ENCODE results near the gene AOPEP.

DNA sequence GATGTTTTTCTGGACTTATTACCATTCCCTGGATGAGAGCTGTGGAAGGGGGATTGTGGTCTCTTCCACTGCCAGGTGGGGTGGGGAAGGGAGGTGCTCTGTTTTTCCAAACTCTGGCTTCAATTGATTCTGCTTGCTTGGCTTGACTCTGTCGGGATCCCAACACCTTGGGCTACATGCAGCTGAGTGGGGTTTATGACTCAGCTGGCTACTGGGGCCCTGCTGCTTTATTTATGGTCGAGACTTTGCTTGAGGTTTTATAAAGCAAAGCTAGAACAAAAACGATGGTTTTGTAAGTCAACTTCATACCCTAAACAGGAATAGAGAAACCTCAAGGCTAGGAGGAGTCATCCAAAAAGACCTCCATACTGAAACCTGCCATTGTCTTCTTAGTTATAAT is 76.3 kb downstream of the AOPEP start:
- TF ChIP-seq, protein P1, sequence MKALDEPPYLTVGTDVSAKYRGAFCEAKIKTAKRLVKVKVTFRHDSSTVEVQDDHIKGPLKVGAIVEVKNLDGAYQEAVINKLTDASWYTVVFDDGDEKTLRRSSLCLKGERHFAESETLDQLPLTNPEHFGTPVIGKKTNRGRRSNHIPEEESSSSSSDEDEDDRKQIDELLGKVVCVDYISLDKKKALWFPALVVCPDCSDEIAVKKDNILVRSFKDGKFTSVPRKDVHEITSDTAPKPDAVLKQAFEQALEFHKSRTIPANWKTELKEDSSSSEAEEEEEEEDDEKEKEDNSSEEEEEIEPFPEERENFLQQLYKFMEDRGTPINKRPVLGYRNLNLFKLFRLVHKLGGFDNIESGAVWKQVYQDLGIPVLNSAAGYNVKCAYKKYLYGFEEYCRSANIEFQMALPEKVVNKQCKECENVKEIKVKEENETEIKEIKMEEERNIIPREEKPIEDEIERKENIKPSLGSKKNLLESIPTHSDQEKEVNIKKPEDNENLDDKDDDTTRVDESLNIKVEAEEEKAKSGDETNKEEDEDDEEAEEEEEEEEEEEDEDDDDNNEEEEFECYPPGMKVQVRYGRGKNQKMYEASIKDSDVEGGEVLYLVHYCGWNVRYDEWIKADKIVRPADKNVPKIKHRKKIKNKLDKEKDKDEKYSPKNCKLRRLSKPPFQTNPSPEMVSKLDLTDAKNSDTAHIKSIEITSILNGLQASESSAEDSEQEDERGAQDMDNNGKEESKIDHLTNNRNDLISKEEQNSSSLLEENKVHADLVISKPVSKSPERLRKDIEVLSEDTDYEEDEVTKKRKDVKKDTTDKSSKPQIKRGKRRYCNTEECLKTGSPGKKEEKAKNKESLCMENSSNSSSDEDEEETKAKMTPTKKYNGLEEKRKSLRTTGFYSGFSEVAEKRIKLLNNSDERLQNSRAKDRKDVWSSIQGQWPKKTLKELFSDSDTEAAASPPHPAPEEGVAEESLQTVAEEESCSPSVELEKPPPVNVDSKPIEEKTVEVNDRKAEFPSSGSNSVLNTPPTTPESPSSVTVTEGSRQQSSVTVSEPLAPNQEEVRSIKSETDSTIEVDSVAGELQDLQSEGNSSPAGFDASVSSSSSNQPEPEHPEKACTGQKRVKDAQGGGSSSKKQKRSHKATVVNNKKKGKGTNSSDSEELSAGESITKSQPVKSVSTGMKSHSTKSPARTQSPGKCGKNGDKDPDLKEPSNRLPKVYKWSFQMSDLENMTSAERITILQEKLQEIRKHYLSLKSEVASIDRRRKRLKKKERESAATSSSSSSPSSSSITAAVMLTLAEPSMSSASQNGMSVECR (CRISPR knock-in tag; IDR thresholded peaks at IDR 0.05): no peak
- TF ChIP-seq, protein P2, sequence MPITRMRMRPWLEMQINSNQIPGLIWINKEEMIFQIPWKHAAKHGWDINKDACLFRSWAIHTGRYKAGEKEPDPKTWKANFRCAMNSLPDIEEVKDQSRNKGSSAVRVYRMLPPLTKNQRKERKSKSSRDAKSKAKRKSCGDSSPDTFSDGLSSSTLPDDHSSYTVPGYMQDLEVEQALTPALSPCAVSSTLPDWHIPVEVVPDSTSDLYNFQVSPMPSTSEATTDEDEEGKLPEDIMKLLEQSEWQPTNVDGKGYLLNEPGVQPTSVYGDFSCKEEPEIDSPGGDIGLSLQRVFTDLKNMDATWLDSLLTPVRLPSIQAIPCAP (CRISPR knock-in tag; IDR thresholded peaks at IDR 0.05; ENCODE audit: borderline replicate concordance): no peak
- no peak for TF ChIP-seq NFE2L1 (tag; IDR thresholded peaks at IDR 0.05; ENCODE audit: borderline replicate concordance, low read depth)

Data from K562 (cell line).